Measurements from ENCODE around the gene ZNF236.

- TF ChIP-seq POLR2AphosphoS5 (IDR thresholded peaks at IDR 0.05; ENCODE audit: low read depth, low read length) (no peak), POLR2A (IDR thresholded peaks at IDR 0.05; ENCODE audit: low read depth, low read length) (no peak), TAF1 (IDR thresholded peaks at IDR 0.05; ENCODE audit: borderline replicate concordance, low read depth, low read length) (no peak)
Measured at GRCh38 chr18:76996429-76996828, 174.1 kb downstream of the ZNF236 start.
